GM19035 (cell line): ENCODE results near the gene FAAP100.

Source experiments
- ATAC-seq: cut with Tn5 transposase; IDR thresholded peaks from one replicate; pipeline ENCODE4 v1.9.1; 2021; ENCODE audit not compliant: unreplicated experiment

Gene FAAP100

GRCh38 chr17:81577278-81578000 is 25.3 kb upstream of the FAAP100 start:
- ATAC-seq: no peak

- no peak for ATAC-seq
Observed at GRCh38 chr17:81576621-81577277, 24.6 kb upstream of the FAAP100 start.

- ATAC-seq: no peak
Observed at GRCh38 chr17:81575836-81576235, 23.7 kb upstream of the FAAP100 start.

DNA sequence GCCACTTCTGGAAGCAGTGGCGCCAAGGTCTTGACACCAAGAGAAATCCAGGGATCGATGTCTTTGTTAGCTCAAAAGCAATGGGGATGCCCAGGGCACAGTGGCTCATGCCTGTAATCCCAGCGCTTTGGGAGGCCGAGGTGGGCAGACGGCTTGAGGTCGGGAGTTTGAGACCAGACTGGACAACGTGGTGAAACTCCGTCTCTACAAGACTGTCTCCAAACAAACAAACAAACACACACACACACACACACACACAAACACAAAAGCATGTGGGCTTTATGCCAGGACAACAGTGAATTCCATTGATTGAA is 22.4 kb upstream of the FAAP100 start:
- no peak for ATAC-seq

- no peak for ATAC-seq
Observed at GRCh38 chr17:81573794-81574642, 21.9 kb upstream of the FAAP100 start.

DNA sequence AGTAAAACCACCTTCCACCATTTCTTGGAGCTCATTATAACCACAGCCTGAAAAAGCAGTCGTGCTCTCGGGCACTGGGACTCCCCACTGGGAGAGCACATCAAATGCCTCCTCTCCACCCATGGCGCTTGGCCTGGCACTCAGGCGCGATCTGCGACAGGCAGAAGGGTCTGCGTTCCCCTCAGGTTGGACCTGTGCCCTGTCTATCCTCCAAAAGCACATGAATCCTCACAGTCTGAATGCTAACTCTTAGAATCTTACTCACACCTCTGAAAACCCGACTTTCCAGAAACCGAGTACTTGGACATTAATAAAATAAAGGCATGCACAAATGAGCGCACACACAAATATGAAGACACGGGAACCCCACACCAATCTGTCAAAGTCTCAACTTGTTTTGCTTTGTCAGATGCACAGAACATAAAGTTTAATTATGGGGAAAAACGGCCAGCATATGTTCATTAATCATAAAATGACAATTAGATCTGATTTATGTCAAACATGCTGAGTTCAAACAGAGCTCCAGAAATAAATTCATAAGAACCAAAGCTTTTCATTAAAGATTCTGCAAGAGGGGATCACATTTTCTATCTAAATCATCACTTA is 20.5 kb upstream of the FAAP100 start:
- ATAC-seq: no peak

GRCh38 chr17:81570964-81571363 is 18.8 kb upstream of the FAAP100 start:
- ATAC-seq: no peak

DNA sequence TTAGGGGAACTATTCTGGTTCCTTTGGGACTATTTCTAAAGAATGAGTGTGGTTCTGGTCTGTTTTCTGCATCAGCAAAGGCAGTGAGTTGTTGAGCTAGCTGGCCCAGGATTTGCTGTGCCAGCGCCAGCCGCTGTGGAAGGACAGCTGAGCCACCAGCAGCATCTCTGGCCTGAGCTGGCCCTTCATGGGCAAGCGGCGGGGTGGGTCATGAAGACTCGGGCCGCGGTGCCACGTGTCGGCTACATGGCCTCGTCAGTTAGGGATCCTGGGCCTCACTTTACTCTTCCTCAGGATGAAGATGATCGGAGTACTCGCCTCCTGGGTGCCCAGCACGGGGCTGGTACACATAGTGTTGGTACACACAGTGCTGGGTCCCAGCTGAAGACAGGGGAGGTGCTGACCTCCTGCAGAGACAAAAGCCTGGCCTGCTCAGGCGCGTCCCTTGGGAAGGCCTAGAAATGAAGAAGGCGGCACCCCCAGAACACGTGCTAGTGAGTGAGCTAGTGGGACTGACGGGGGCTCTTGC is 17.9 kb upstream of the FAAP100 start:
- no peak for ATAC-seq

DNA sequence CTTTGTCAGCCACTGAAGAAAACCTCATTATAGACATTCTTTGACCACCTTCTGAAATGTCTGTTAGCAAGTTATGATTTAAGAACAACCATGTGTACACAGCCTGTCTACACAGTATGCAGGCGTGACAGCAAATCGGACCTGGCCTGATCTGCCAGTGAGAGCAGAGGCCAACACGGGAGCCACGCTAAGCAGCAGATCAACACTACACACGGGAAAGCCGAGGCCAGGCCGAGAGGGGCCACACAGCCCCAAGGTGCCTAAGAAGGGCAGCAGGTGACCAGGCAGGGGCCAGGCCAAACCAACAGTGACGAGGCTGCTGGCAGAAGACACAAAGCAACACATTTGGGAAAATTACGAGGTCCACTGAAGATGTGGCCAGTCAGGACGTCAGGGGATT is 16.3 kb upstream of the FAAP100 start:
- ATAC-seq: no peak

GRCh38 chr17:81567191-81567590 is 15.0 kb upstream of the FAAP100 start:
- no peak for ATAC-seq

DNA sequence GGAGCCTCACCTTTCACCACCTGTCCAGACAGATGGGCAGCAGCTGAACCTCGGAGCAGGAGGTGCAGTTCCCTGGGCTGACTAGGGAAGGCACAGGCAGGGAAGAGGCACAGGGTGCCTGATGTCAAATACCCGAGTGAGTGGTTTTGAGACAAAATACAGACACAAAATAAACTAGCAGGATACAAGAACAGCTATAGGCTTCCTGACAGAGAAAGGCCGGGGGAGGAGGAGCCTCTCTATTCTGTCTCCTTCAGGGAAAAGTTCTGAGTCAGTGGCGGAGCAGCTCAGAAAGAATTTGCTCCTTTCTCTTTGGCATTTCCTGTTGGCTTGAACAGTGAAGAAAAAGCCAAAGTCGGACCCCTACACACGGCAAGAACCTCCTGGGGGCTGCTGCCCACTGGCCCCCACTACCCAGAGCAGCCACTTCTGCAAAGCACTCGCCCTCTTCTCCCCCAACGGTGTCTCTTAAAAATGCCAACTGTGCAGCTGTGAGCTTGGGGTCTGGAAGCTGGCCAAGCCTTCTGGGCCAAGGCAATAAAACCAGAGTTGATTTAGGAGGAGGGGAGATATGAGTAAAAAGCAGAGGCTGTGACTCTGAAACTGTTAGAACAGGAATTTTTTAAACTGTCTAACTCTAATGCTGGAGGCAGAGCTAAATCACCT is 14.4 kb upstream of the FAAP100 start:
- ATAC-seq: no peak

DNA sequence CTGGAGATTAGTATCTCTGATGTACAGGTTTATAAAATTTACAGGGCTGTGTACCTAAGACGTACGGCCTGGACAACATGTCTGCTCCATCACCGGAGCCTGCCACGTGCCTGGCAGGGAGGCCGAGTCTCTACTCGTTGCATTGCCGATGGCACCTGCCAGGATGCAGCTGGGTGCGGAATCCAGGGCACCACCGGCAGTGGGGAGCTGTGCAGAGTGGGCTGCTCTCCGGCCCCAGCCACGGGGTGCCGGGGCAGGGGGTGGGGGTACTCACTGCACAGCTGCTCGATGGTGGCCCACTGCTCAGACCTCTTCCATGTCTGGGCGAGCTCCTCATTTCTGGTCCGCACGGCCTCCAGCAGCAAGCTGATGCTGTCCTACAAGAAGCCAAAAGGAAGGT is 13.1 kb upstream of the FAAP100 start:
- ATAC-seq: no peak

GRCh38 chr17:81564778-81565177 is 12.6 kb upstream of the FAAP100 start:
- no peak for ATAC-seq

DNA sequence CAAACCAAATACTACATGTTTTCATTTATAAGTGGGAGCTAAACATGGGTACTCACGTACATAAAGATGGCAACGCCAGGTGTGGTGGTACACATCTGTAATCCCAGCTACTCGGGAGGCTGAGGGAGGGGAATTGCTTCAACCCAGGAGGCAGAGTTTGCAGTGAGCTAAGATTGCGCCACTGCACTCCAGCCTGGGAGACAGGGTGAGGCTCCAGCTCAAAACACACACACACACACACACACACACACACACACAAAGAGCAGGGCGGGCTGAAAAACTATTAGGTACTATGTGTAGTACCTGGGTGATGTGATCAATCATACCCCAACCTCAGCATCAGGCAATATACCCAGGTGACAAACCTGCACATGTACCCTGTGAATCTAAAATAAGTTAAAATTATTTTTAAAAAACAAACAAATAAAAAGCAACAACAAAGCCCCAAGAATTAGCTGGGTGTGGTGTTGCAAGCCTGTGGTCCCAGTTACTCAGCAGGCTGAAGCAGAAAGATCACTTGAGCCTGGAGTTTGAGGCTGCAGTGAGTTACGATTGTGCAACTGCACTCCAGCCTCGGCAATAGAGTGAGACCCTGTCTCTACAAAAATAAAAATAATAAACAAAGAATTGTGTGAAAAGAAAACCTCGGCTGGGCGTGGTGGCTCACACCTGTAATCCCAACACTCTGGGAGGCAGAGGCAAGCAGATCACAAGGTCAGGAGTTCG is 11.9 kb upstream of the FAAP100 start:
- no peak for ATAC-seq

- no peak for ATAC-seq
Observed at GRCh38 chr17:81561494-81561885, 9.3 kb upstream of the FAAP100 start.

- ATAC-seq: no peak
Observed at GRCh38 chr17:81558941-81559806, 7.0 kb upstream of the FAAP100 start.

DNA sequence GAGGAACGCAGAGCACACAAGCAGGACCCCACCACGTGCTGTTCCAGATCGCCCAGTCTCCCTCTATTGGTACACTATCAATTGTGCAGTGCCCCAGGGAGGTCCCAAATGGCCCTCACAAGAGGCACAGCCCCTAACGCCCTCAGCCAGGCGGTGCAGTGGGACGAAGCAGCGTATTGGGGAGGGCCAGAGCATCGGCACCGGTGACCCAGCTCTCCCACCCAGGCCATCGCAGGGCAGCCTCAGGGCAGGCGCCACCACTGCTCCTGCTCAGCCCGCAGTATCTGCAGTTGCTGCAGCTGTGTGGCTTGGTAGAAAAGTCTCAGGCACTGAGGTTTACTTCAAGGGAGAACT is 5.9 kb upstream of the FAAP100 start:
- ATAC-seq: no peak

- ATAC-seq: no peak
Observed at GRCh38 chr17:81557276-81558114, 5.3 kb upstream of the FAAP100 start.
